ENCODE results near the gene KCND3. TPM values are rescaled to one million over a fixed set of nuclear protein-coding genes. Genes with fewer than 3 reads are reported as not detected.

The KCND3 gene
- total RNA-seq, 4 donors from 2014 or later, result 1.4 to 3.5 (median 3.0) TPM

- no peaks in the 10 kb centered on the region for H3K36me3 ChIP-seq
- H3K27me3 ChIP-seq, result no peaks in the 10 kb centered on the region
- TF ChIP-seq POLR2A (IDR thresholded peaks at IDR 0.05), result no peak
- TF ChIP-seq EP300 (IDR thresholded peaks at IDR 0.05; ENCODE audit: low read depth), result no peak
- TF ChIP-seq CTCF (IDR thresholded peaks at IDR 0.05), result no peak
- TF ChIP-seq POLR2AphosphoS5 (IDR thresholded peaks at IDR 0.05), result no peak
- in situ Hi-C loops (cut with MboI; ENCODE audit: low pct_ligation_motif_present in 1 of 4, low pct_unique_long_range_greater_than_20kb in 1 of 4, low sequenced_read_pairs in 3 of 4), result loop anchor here in 1 of 4 donors (25.0 kb wide), 1 partner anchor 245 kb away; no protein-coding TSS in a partner anchor
- no peaks in the 10 kb centered on the region for H3K9me3 ChIP-seq
- intact Hi-C loops (cut with DNase I; ENCODE audit: low total_unique reads), result no loop called here
- H3K4me1 ChIP-seq, result peaks cover 0 to 17% (median 10%) of the 10 kb centered on the region in 4 donors
- no peak overlapping the region for H3K4me3 ChIP-seq
- no peak overlapping the region for H3K27ac ChIP-seq
- DNase-seq, result no peak
- whole genome bisulfite sequencing, 2 donors (ENCODE audit: low coverage in 1 of 2), result 77% methylated on average over 6 of the region's 6 CpGs; no CpG with 5 or more reads in 1 of the 2 donors
Measured at GRCh38 chr1:111731956-111732355, 257.5 kb downstream of the KCND3 start.

GRCh38 chr1:111730706-111731105 lies 258.8 kb downstream of the KCND3 start:
- intact Hi-C loops (cut with DNase I; ENCODE audit: low total_unique reads) (no loop called here), in situ Hi-C loops (cut with MboI; ENCODE audit: low pct_ligation_motif_present in 1 of 4, low pct_unique_long_range_greater_than_20kb in 1 of 4, low sequenced_read_pairs in 3 of 4) (loop anchor here in 1 of 4 donors (25.0 kb wide), 1 partner anchor 243 kb away; no protein-coding TSS in a partner anchor)
- 72% methylated on average over 4 of the region's 4 CpGs; no CpG with 5 or more reads in 1 of the 2 donors for WGBS, 2 donors (ENCODE audit: low coverage in 1 of 2)
- H3K36me3 ChIP-seq, result no peaks in the 10 kb centered on the region
- H3K27ac ChIP-seq, result no peak overlapping the region
- H3K4me1 ChIP-seq, result peaks cover 0 to 13% (median 9%) of the 10 kb centered on the region in 4 donors
- H3K4me3 ChIP-seq, result no peak overlapping the region
- H3K27me3 ChIP-seq, result no peaks in the 10 kb centered on the region
- no peak for DNase-seq
- TF ChIP-seq EP300 (IDR thresholded peaks at IDR 0.05; ENCODE audit: low read depth) (no peak), POLR2A (IDR thresholded peaks at IDR 0.05) (no peak), CTCF (IDR thresholded peaks at IDR 0.05) (no peak), POLR2AphosphoS5 (IDR thresholded peaks at IDR 0.05) (no peak)
- H3K9me3 ChIP-seq, result no peaks in the 10 kb centered on the region

GRCh38 chr1:111729946-111730681 lies 259.4 kb downstream of the KCND3 start:
- TF ChIP-seq CTCF (IDR thresholded peaks at IDR 0.05) (no peak), EP300 (IDR thresholded peaks at IDR 0.05; ENCODE audit: low read depth) (no peak)
- H3K4me3 ChIP-seq, result no peak overlapping the region
- in situ Hi-C loops (cut with MboI; ENCODE audit: low pct_ligation_motif_present in 1 of 4, low pct_unique_long_range_greater_than_20kb in 1 of 4, low sequenced_read_pairs in 3 of 4) (loop anchor here in 1 of 4 donors (25.0 kb wide), 1 partner anchor 243 kb away; no protein-coding TSS in a partner anchor), intact Hi-C loops (cut with DNase I; ENCODE audit: low total_unique reads) (no loop called here)
- no peaks in the 10 kb centered on the region for H3K36me3 ChIP-seq
- WGBS, 2 donors (ENCODE audit: low coverage in 1 of 2), result 65 to 85% methylated on average over 5 to 7 of the region's 7 CpGs
- no peak overlapping the region for H3K27ac ChIP-seq
- no peaks in the 10 kb centered on the region for H3K27me3 ChIP-seq
- no peak for DNase-seq
- H3K9me3 ChIP-seq, result no peaks in the 10 kb centered on the region
- peaks cover 0 to 13% (median 9%) of the 10 kb centered on the region in 4 donors for H3K4me1 ChIP-seq

- 64 to 72% methylated on average over 2 to 8 of the region's 8 CpGs for WGBS, 2 donors (ENCODE audit: low coverage in 1 of 2)
- DNase-seq, result no peak
- no peak overlapping the region for H3K27ac ChIP-seq
- TF ChIP-seq EP300 (IDR thresholded peaks at IDR 0.05; ENCODE audit: low read depth) (no peak), POLR2AphosphoS5 (IDR thresholded peaks at IDR 0.05) (no peak), POLR2A (IDR thresholded peaks at IDR 0.05) (no peak), CTCF (IDR thresholded peaks at IDR 0.05) (no peak)
- no peaks in the 10 kb centered on the region for H3K36me3 ChIP-seq
- intact Hi-C loops (cut with DNase I; ENCODE audit: low total_unique reads) (no loop called here), in situ Hi-C loops (cut with MboI; ENCODE audit: low pct_ligation_motif_present in 1 of 4, low pct_unique_long_range_greater_than_20kb in 1 of 4, low sequenced_read_pairs in 3 of 4) (loop anchor here in 1 of 4 donors (25.0 kb wide), 1 partner anchor 242 kb away; no protein-coding TSS in a partner anchor)
- H3K27me3 ChIP-seq, result no peaks in the 10 kb centered on the region
- no peaks in the 10 kb centered on the region for H3K9me3 ChIP-seq
- peaks cover 0 to 11% (median 8%) of the 10 kb centered on the region in 4 donors for H3K4me1 ChIP-seq
- no peak overlapping the region for H3K4me3 ChIP-seq
Measured at GRCh38 chr1:111729271-111729921, 260.1 kb downstream of the KCND3 start.
